ENCODE results near the gene EPHA10.

The EPHA10 gene

GRCh38 chr1:37667023-37667671, 97.8 kb downstream of the EPHA10 start:
- H3K4me1 ChIP-seq (ENCODE audit: insufficient read depth, low read length, poor library complexity, severe bottlenecking), result no peaks in the 10 kb centered on the region
- H3K9ac ChIP-seq (ENCODE audit: low read depth, low read length, poor library complexity, severe bottlenecking), result no peak overlapping the region
- H4K20me1 ChIP-seq (ENCODE audit: insufficient read depth, low read length, poor library complexity, severe bottlenecking), result no peaks in the 10 kb centered on the region
- TF ChIP-seq, protein P1, sequence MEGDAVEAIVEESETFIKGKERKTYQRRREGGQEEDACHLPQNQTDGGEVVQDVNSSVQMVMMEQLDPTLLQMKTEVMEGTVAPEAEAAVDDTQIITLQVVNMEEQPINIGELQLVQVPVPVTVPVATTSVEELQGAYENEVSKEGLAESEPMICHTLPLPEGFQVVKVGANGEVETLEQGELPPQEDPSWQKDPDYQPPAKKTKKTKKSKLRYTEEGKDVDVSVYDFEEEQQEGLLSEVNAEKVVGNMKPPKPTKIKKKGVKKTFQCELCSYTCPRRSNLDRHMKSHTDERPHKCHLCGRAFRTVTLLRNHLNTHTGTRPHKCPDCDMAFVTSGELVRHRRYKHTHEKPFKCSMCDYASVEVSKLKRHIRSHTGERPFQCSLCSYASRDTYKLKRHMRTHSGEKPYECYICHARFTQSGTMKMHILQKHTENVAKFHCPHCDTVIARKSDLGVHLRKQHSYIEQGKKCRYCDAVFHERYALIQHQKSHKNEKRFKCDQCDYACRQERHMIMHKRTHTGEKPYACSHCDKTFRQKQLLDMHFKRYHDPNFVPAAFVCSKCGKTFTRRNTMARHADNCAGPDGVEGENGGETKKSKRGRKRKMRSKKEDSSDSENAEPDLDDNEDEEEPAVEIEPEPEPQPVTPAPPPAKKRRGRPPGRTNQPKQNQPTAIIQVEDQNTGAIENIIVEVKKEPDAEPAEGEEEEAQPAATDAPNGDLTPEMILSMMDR (conservative IDR thresholded peaks at IDR 0.05; ENCODE audit: low read length), result no peak
- TF ChIP-seq EZH2phosphoT487 (IDR thresholded peaks at IDR 0.05; ENCODE audit: borderline replicate concordance), result no peak
- no peaks in the 10 kb centered on the region for H3F3A ChIP-seq (ENCODE audit: low read depth)
- no peaks in the 10 kb centered on the region for H3K79me2 ChIP-seq (ENCODE audit: insufficient read depth, low read length)
- no peaks in the 10 kb centered on the region for H3K9me3 ChIP-seq (ENCODE audit: insufficient read depth, low read depth, low read length)
- no peak overlapping the region for H3K4me2 ChIP-seq (ENCODE audit: low read depth, low read length, poor library complexity, severe bottlenecking)
- H3K9me2 ChIP-seq (replicated peaks; ENCODE audit: low read depth, low read length), result no peaks in the 10 kb centered on the region
- H3K4me3 ChIP-seq (ENCODE audit: low read length, poor library complexity, severe bottlenecking), result no peak overlapping the region
- no peak overlapping the region for H2AFZ ChIP-seq (ENCODE audit: low read length)
- no peaks in the 10 kb centered on the region for H3K27me3 ChIP-seq (ENCODE audit: insufficient read depth, low read length, poor library complexity, severe bottlenecking)
- H3K36me3 ChIP-seq (ENCODE audit: insufficient read depth, low read length), result no peaks in the 10 kb centered on the region

DNA sequence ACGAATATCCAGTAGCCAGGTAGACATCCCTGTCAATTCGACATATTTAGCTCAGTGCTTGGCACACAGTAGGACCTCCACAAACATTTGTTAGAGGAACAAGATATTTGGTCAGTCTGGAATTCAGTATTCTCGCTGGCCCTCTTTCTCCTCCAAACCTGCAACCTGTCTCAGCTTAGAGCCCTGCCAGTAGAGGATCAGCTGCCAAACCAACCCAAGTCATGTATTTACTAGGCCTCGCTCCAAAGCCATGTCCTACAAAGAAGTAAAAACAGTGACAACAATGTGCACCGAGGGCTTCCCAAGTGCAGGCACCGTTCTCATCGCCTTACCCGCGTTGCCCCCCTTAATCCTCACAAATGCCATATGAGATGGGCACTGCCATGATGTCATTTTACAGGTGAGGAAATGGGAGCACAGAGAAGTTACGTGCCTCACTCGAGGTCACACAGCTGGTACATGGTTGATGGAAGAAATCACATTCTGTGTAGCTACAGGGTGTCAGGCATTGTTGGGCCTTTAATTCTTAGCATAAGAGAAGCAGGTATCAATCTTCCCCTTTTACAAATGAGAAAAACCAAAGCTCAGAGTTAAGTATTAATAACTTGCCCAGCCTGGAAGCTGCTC, 98.6 kb downstream of the EPHA10 start:
- Histone ChIP-seq H3K79me2 (ENCODE audit: insufficient read depth, low read length) (no peaks in the 10 kb centered on the region), H3K9me2 (replicated peaks; ENCODE audit: low read depth, low read length) (no peaks in the 10 kb centered on the region), H3K4me1 (ENCODE audit: insufficient read depth, low read length, poor library complexity, severe bottlenecking) (no peaks in the 10 kb centered on the region), H3F3A (ENCODE audit: low read depth) (no peaks in the 10 kb centered on the region), H3K4me2 (ENCODE audit: low read depth, low read length, poor library complexity, severe bottlenecking) (no peak overlapping the region), H2AFZ (ENCODE audit: low read length) (no peak overlapping the region), H3K9ac (ENCODE audit: low read depth, low read length, poor library complexity, severe bottlenecking) (no peak overlapping the region), H3K36me3 (ENCODE audit: insufficient read depth, low read length) (no peaks in the 10 kb centered on the region), H4K20me1 (ENCODE audit: insufficient read depth, low read length, poor library complexity, severe bottlenecking) (no peaks in the 10 kb centered on the region), H3K4me3 (ENCODE audit: low read length, poor library complexity, severe bottlenecking) (no peak overlapping the region), H3K9me3 (ENCODE audit: insufficient read depth, low read depth, low read length) (no peaks in the 10 kb centered on the region), H3K27me3 (ENCODE audit: insufficient read depth, low read length, poor library complexity, severe bottlenecking) (no peaks in the 10 kb centered on the region)
- TF ChIP-seq EZH2phosphoT487 (IDR thresholded peaks at IDR 0.05; ENCODE audit: borderline replicate concordance), result no peak
- TF ChIP-seq, protein P1 (conservative IDR thresholded peaks at IDR 0.05; ENCODE audit: low read length), result no peak
